ENCODE results near the gene EPHA3. TPM values are rescaled to one million over a fixed set of nuclear protein-coding genes. Genes with fewer than 3 reads are reported as not detected.

Gene EPHA3
- total and polyA plus RNA-seq, 2 donors (not counting 1 experiment from before 2014, with no cell fraction given): 0.01 TPM; not detected in 1

DNA sequence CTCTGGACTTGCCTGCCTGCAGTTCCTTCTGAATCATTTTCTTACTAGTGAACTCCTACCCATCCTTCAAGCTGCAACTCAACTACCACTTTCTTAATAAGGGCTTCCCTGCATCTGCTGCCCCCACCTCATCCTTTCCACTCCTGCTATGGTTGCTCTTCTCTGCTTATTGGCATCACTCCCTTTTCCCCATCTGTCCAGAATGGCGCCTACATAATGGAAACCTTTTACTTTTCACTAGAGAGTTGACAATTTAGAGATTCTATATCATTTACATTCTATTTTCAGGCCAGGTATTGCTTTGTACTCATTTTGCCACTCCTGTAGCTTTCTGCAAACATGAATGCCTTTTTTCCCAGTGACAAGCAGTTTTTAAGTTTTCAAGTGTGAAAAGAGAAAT lies 1.9 kb upstream of the EPHA3 start:
- Histone ChIP-seq H3K27ac (ENCODE audit: low read length in 2 of 2) (no peak overlapping the region), H3K9ac (ENCODE audit: low read length) (no peak overlapping the region), H2AFZ (ENCODE audit: insufficient read depth, low read depth, low read length, poor library complexity, severe bottlenecking) (peak overlapping the region; percentile 7), H3K4me1 (ENCODE audit: control insufficient read depth in 2 of 2, insufficient read depth in 2 of 2, low read length in 2 of 2) (peaks cover 15 to 16% of the 10 kb centered on the region in 2 donors), H3K9me3 (ENCODE audit: control extremely low read depth in 1 of 3, control insufficient read depth in 2 of 3, insufficient read depth in 1 of 3, low read length in 2 of 3) (no peaks in the 10 kb centered on the region), H3K27me3 (replicated peaks in 1 of 4; ENCODE audit: control extremely low read depth in 1 of 4, control insufficient read depth in 3 of 4, insufficient read depth in 4 of 4, low read length in 3 of 4) (peaks cover 0 to 17% (median 15%) of the 10 kb centered on the region in 4 experiments), H3K4me2 (replicated peaks; ENCODE audit: low read depth, low read length, poor library complexity, severe bottlenecking) (no peak overlapping the region), H3K36me3 (replicated peaks in 1 of 2; ENCODE audit: control extremely low read depth in 1 of 2, control insufficient read depth in 1 of 2, extremely low read depth in 1 of 2, insufficient read depth in 2 of 2, low read length in 1 of 2) (no peaks in the 10 kb centered on the region), H3K4me3 (ENCODE audit: control extremely low read depth in 1 of 5, extremely low read depth in 1 of 5, insufficient read depth in 1 of 5, low read depth in 2 of 5, low read length in 4 of 5) (no peak overlapping the region), H4K20me1 (ENCODE audit: control insufficient read depth, insufficient read depth, low read length, poor library complexity, severe bottlenecking) (no peaks in the 10 kb centered on the region), H3K79me2 (ENCODE audit: control insufficient read depth, insufficient read depth, low read length) (no peaks in the 10 kb centered on the region)
- ChIA-PET POLR2A (no interaction called here), CTCF (no interaction called here)
- Mint-ChIP-seq H3K27ac (no peak overlapping the region), H3K9me3 (ENCODE audit: insufficient read depth) (no peaks in the 10 kb centered on the region), H3K27me3 (peaks cover 25% of the 10 kb centered on the region), H3K4me1 (peaks cover 17% of the 10 kb centered on the region), H3K4me3 (no peak overlapping the region)
- intact Hi-C loops (cut with micrococcal nuclease): no loop called here
- WGBS (ENCODE audit: insufficient coverage): no CpG with 5 or more reads among the region's 1 CpG
- no peak for ATAC-seq (ENCODE audit: low read depth)
- no peak for TF ChIP-seq EZH2 (IDR thresholded peaks at IDR 0.05; ENCODE audit: borderline replicate concordance, insufficient read depth, low read depth, low read length, poor library complexity, severe bottlenecking)
- TF ChIP-seq, protein P1, sequence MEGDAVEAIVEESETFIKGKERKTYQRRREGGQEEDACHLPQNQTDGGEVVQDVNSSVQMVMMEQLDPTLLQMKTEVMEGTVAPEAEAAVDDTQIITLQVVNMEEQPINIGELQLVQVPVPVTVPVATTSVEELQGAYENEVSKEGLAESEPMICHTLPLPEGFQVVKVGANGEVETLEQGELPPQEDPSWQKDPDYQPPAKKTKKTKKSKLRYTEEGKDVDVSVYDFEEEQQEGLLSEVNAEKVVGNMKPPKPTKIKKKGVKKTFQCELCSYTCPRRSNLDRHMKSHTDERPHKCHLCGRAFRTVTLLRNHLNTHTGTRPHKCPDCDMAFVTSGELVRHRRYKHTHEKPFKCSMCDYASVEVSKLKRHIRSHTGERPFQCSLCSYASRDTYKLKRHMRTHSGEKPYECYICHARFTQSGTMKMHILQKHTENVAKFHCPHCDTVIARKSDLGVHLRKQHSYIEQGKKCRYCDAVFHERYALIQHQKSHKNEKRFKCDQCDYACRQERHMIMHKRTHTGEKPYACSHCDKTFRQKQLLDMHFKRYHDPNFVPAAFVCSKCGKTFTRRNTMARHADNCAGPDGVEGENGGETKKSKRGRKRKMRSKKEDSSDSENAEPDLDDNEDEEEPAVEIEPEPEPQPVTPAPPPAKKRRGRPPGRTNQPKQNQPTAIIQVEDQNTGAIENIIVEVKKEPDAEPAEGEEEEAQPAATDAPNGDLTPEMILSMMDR (IDR thresholded peaks at IDR 0.05): no peak
- DNase-seq: no peak

DNA sequence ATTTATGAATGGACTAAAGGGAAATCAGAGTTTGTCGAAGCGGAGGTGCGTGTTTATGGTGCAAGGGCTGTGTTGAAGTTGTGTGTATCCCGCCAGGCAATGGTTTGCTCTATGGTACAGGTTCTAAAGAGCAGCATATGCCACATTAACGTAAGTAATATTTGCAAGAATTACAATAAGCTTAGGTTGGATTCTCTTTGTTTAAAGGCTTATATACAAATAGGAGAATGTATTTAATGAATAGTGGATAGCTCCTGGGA lies 800 bp downstream of the EPHA3 start:
- H3K4me2 ChIP-seq (replicated peaks; ENCODE audit: low read depth, low read length, poor library complexity, severe bottlenecking): peak overlapping the region; percentile 83

More for the DNA sequence above, 800 bp downstream of the EPHA3 start:
- Mint-ChIP-seq H3K27ac (no peak overlapping the region), H3K4me3 (peak overlapping the region; percentile 88), H3K27me3 (peaks cover 22% of the 10 kb centered on the region), H3K4me1 (peaks cover 17% of the 10 kb centered on the region), H3K9me3 (ENCODE audit: insufficient read depth) (no peaks in the 10 kb centered on the region)
- DNase-seq (no peak), ATAC-seq (ENCODE audit: low read depth) (no peak)
- Histone ChIP-seq H3K27me3 (replicated peaks in 1 of 4; ENCODE audit: control extremely low read depth in 1 of 4, control insufficient read depth in 3 of 4, insufficient read depth in 4 of 4, low read length in 3 of 4) (peaks cover 0 to 28% (median 15%) of the 10 kb centered on the region in 4 experiments), H3K4me1 (ENCODE audit: control insufficient read depth in 2 of 2, insufficient read depth in 2 of 2, low read length in 2 of 2) (peaks cover 15 to 16% of the 10 kb centered on the region in 2 donors), H3K79me2 (ENCODE audit: control insufficient read depth, insufficient read depth, low read length) (no peaks in the 10 kb centered on the region), H3K36me3 (replicated peaks in 1 of 2; ENCODE audit: control extremely low read depth in 1 of 2, control insufficient read depth in 1 of 2, extremely low read depth in 1 of 2, insufficient read depth in 2 of 2, low read length in 1 of 2) (no peaks in the 10 kb centered on the region), H3K9me3 (ENCODE audit: control extremely low read depth in 1 of 3, control insufficient read depth in 2 of 3, insufficient read depth in 1 of 3, low read length in 2 of 3) (no peaks in the 10 kb centered on the region), H3K27ac (ENCODE audit: low read length in 2 of 2) (no peak overlapping the region), H2AFZ (ENCODE audit: insufficient read depth, low read depth, low read length, poor library complexity, severe bottlenecking) (peak overlapping the region; percentile 83), H3K4me3 (ENCODE audit: control extremely low read depth in 1 of 5, extremely low read depth in 1 of 5, insufficient read depth in 1 of 5, low read depth in 2 of 5, low read length in 4 of 5) (peak overlapping the region in 1 of 5 experiments; percentile 67), H4K20me1 (ENCODE audit: control insufficient read depth, insufficient read depth, low read length, poor library complexity, severe bottlenecking) (no peaks in the 10 kb centered on the region), H3K9ac (ENCODE audit: low read length) (no peak overlapping the region)
- intact Hi-C loops (cut with micrococcal nuclease): no loop called here
- no peak for TF ChIP-seq EZH2 (IDR thresholded peaks at IDR 0.05; ENCODE audit: borderline replicate concordance, insufficient read depth, low read depth, low read length, poor library complexity, severe bottlenecking)
- TF ChIP-seq, protein P1 (IDR thresholded peaks at IDR 0.05): no peak
- no CpG with 5 or more reads among the region's 5 CpGs for WGBS (ENCODE audit: insufficient coverage)
- POLR2A ChIA-PET: no interaction called here
- CTCF ChIA-PET: no interaction called here

All from B cell (primary cell).